Subcutaneous adipose tissue (tissue), 4 donors: ENCODE data around the gene CAST. TPM values are rescaled to one million over a fixed set of nuclear protein-coding genes. Genes with fewer than 3 reads are reported as not detected.

Source experiments
- total RNA-seq, 4 donors: library from RNA; depleted of rRNA; stranded (reverse); fragments of >200 nt; gene quantifications; one replicate each; pipeline ENCODE4 v1.1.0, GENCODE V29; 2016
- TF ChIP-seq, protein P1 (sequence below): fragments of 450-650 bp; IDR thresholded peaks from one replicate; pipeline ENCODE4 v1.5.1; 2016; ENCODE audit warnings: low read depth, mild to moderate bottlenecking, control low read depth, antibody characterized with exemption, moderate library complexity

Gene CAST
- total RNA-seq, 4 donors from 2014 or later: 296 to 432 (median 373) TPM

- TF ChIP-seq, protein P1, sequence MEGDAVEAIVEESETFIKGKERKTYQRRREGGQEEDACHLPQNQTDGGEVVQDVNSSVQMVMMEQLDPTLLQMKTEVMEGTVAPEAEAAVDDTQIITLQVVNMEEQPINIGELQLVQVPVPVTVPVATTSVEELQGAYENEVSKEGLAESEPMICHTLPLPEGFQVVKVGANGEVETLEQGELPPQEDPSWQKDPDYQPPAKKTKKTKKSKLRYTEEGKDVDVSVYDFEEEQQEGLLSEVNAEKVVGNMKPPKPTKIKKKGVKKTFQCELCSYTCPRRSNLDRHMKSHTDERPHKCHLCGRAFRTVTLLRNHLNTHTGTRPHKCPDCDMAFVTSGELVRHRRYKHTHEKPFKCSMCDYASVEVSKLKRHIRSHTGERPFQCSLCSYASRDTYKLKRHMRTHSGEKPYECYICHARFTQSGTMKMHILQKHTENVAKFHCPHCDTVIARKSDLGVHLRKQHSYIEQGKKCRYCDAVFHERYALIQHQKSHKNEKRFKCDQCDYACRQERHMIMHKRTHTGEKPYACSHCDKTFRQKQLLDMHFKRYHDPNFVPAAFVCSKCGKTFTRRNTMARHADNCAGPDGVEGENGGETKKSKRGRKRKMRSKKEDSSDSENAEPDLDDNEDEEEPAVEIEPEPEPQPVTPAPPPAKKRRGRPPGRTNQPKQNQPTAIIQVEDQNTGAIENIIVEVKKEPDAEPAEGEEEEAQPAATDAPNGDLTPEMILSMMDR: no peak
Measured at GRCh38 chr5:96645091-96645490, 17.1 kb upstream of the CAST start.

GRCh38 chr5:96648023-96648422 lies 14.2 kb upstream of the CAST start:
- TF ChIP-seq, protein P1: no peak

DNA sequence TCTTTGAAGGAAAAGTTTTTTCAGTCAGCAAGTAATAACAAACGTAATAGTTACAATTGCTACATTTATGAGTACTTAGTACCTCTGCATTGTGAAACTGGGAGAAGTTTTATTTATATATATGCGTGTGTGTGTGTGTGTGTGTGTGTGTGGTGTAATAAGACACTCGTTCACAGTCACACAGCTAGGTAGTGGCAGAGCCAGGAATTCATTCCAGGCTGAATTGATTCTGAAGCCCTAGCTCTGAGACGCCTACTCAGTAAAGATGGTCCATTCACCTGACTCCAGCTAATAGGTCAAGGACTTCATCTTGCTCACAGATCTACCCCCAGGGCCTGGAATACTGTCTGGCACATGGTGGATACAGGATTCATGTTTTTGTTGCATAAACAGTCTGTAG lies 13.6 kb upstream of the CAST start:
- TF ChIP-seq, protein P1: no peak

- TF ChIP-seq, protein P1: no peak
Measured at GRCh38 chr5:96649251-96649662, 12.9 kb upstream of the CAST start.

DNA sequence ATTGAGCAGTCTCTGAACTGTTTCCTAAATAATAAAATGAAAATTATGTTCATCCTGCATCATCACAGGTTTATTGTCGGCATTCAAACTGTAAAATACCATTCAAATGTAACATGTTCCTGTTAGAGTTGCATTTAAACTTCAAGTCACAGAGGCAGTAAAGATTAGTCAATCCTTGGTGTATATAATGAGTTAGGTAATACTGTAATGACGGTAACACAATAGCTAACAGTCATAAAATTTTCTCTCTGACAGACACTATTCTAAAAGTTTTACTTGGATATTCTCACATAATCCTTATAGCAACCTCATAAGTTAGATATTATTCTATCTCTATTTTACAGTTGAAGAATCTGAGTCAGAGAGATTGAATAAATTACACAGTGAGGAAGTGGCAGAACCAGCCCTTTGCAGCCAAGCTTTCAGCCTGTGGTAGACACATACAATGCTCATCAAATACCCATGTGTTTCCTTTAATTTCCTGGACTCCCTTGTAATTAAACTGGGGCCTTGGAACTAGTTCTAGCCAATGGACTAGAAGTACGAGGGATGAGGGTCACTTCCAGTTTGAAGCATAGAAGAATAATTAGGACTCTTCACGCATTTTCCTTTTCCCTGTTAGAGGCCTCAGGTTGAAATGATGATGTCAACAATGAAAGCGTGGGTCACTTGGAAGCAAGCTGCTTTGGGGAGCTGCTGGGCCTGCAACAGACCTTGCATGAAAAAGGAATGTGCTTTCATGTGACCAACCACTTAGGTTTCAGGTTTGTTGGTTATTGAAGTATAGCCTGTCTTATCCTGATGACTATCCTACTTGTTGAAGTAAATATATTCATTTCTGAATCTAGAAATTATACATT lies 12.3 kb upstream of the CAST start:
- TF ChIP-seq, protein P1: no peak

DNA sequence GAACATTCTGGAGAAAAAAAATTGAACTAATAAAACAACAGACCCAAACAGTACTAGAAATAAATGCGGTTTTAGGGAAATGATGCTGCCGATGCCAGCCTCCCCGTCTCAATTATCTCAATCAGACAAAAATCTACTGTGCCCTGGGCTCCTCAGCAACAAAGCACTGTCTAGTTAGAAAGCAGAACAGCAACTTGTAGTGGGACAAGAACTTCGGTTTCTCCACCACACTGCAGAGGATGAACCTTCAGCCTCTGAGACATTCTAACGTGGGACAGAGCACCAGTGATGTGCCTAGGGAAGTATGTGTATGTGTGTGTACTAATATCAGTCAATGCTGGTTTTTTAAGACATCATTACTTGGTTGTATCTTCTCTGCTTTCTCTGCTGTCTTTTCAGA lies 11.1 kb upstream of the CAST start:
- TF ChIP-seq, protein P1: no peak

DNA sequence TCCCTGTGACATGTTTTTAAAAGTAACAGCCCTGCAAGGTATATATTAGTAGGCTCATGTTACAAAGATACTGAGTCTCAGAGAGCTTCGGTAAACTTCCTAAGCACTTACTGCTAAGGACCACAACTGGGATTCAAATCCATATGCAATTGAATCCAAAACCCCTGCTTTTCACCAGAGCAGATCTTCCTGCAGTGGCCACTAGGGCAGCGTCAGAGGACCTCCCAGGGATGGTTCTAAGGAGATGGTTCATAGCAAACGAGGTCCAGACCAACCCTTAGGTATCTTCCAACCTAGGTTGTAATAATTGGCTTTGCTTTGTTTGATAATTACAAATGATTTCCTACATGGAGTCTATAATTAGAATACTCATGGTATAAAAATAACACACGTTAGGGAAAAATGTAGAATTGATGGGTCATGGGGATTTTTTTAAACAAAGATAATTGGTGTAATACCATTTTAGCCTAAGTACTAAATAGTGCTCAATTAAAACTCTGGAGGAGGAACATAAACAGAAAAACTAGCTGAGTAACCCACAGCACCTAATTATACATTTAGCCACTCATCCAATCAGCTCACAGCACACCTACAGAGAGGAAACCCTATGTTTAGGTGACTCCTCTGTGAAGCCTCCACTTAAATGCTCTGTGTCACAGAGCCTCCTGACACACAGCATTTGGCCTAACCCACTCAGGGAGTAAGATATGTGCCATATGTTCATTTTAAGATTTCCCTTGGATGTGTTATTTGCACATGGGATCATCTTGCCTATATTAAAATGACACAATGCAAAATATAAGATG lies 10.0 kb upstream of the CAST start:
- TF ChIP-seq, protein P1: no peak
